ENCODE results near the gene ADCY1. TPM values are rescaled to one million over a fixed set of nuclear protein-coding genes. Genes with fewer than 3 reads are reported as not detected.

Gene ADCY1
- total and polyA plus RNA-seq, 2 donors (not counting 3 experiments of a cell fraction or from before 2014, with no cell fraction given): 0.52 to 1.6 TPM

DNA sequence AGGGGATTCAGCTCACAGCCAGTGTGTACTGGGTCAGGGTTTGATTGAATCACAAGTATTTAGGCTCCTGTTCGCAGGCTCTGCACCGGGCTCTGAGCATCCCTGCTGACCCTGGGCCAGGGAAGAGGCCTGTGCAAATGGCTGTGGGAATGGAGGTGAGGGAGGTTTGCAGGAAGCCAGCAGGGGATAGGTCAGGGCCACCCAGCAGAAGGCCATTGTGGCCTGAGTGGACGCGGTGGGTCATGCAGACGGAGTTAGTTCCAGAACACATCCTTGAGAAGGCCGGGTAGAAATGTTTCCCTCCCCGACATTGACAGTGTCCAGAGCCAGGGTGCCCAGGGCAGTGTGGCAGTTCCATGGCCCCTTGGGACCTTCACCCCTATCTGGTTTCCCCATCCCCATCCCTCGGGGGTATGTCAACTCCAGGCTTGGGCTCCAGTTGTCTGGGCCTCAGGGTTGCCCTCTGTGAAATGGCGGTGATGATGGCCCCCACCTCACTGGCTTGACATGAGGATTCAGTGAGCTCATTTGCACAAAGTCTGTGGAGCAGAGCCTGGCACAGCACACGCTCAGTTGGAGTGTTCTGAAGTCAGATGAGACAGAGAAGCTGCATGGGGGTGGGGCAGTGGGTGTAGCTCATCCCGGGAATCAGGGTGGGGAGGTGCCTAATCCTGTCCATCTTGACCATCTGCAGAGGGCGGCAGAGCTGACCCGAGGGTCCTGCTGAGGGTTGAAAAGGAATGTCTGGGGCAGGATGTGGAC is 107.6 kb downstream of the ADCY1 start:
- Histone ChIP-seq H3K79me2 (ENCODE audit: control insufficient read depth, insufficient read depth, low read length) (no peaks in the 10 kb centered on the region), H3K27ac (ENCODE audit: insufficient read depth, low read depth, low read length) (no peak overlapping the region), H3K27me3 (ENCODE audit: control insufficient read depth in 2 of 2, insufficient read depth in 2 of 2, low read length in 2 of 2) (no peaks in the 10 kb centered on the region), H3K4me3 (replicated peaks in 1 of 3; ENCODE audit: insufficient read depth in 1 of 3, low read depth in 1 of 3, low read length in 3 of 3) (no peak overlapping the region), H3K4me1 (ENCODE audit: control insufficient read depth, extremely low read depth, insufficient read depth, low read length) (no peaks in the 10 kb centered on the region), H4K20me1 (replicated peaks; ENCODE audit: control insufficient read depth, extremely low read depth, insufficient read depth, low read length) (no peaks in the 10 kb centered on the region), H2AFZ (ENCODE audit: low read depth, low read length) (no peak overlapping the region), H3K9ac (replicated peaks; ENCODE audit: extremely low read depth, insufficient read depth, low read length) (no peak overlapping the region), H3K36me3 (ENCODE audit: control insufficient read depth in 2 of 2, extremely low read depth in 1 of 2, insufficient read depth in 2 of 2, low read length in 2 of 2) (no peaks in the 10 kb centered on the region), H3K9me3 (replicated peaks; ENCODE audit: control insufficient read depth, insufficient read depth, low read length) (no peaks in the 10 kb centered on the region), H3K4me2 (ENCODE audit: insufficient read depth, low read length) (no peak overlapping the region), H3K9me1 (replicated peaks; ENCODE audit: control insufficient read depth, extremely low read depth, insufficient read depth, low read length) (no peaks in the 10 kb centered on the region)
- DNase-seq (ENCODE audit: low read depth, low spot score) (no peak), FAIRE-seq (no peak)
- ChIA-PET CTCF (interaction anchor here (1.4 kb wide), 1 partner anchor 18 kb away, joined by 7 read pairs; no protein-coding TSS in a partner anchor), POLR2A (no interaction called here)
- intact Hi-C loops (cut with micrococcal nuclease) (no loop called here), dilution Hi-C loops (cut with MboI; ENCODE audit: extremely low pct_ligation_motif_present, low sequenced_read_pairs) (no loop called here)
- no TSS peak for BruUV-seq (replicated peaks)
- no peak for TF ChIP-seq EZH2 (IDR thresholded peaks at IDR 0.05; ENCODE audit: borderline replicate concordance, low read depth, low read length, severe bottlenecking)
- no peak for TF ChIP-seq MYC (IDR thresholded peaks at IDR 0.05; ENCODE audit: low read depth, low read length)
- no peak for TF ChIP-seq POLR2A (IDR thresholded peaks at IDR 0.05; ENCODE audit: low read depth, low read length)
- no peak for TF ChIP-seq POLR2AphosphoS5 (IDR thresholded peaks at IDR 0.05; ENCODE audit: insufficient read depth, low read depth, low read length)
- TF ChIP-seq, protein P1, sequence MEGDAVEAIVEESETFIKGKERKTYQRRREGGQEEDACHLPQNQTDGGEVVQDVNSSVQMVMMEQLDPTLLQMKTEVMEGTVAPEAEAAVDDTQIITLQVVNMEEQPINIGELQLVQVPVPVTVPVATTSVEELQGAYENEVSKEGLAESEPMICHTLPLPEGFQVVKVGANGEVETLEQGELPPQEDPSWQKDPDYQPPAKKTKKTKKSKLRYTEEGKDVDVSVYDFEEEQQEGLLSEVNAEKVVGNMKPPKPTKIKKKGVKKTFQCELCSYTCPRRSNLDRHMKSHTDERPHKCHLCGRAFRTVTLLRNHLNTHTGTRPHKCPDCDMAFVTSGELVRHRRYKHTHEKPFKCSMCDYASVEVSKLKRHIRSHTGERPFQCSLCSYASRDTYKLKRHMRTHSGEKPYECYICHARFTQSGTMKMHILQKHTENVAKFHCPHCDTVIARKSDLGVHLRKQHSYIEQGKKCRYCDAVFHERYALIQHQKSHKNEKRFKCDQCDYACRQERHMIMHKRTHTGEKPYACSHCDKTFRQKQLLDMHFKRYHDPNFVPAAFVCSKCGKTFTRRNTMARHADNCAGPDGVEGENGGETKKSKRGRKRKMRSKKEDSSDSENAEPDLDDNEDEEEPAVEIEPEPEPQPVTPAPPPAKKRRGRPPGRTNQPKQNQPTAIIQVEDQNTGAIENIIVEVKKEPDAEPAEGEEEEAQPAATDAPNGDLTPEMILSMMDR (IDR thresholded peaks at IDR 0.05; ENCODE audit: extremely low read depth in 1 of 2, insufficient read depth in 1 of 2, low read depth in 1 of 2, low read length in 2 of 2): no peak
- TF ChIP-seq FOS (IDR thresholded peaks at IDR 0.05; ENCODE audit: borderline replicate concordance, insufficient read depth, low read length): no peak
- TF ChIP-seq, protein P2, sequence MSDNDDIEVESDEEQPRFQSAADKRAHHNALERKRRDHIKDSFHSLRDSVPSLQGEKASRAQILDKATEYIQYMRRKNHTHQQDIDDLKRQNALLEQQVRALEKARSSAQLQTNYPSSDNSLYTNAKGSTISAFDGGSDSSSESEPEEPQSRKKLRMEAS (IDR thresholded peaks at IDR 0.05; ENCODE audit: insufficient read depth, insufficient read length): no peak
- no peak for TF ChIP-seq JUN (IDR thresholded peaks at IDR 0.05; ENCODE audit: borderline replicate concordance, insufficient read depth, insufficient read length, low read depth)
- TF ChIP-seq GATA2 (IDR thresholded peaks at IDR 0.05; ENCODE audit: insufficient read depth, insufficient read length, low read depth, low read length): no peak

Measured in endothelial cell of umbilical vein (primary cell).